Measurements from ENCODE around the gene TXNIP.
A peak's percentile ranks its signal among the peaks of the same experiment; 100 is the strongest.

The TXNIP gene

DNA sequence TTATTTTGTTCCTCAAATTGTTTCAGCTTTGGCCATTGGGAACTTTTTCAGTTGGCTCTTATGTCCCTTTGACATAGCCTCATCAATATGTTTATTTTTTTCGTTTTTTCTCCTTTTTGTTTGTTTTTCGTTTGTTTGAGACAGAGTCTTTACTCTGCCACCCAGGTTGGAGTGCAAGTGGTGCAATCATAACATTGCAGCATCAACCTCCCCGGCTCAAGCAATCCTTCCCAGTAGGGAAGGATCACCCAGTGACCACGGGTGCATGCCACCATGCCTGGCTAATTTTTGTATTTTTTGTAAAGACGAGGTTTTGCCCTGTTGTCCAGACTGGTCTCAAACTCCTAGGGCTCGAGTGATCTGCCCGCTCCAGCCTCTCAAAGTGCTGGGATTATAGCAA is 23.8 kb downstream of the TXNIP start:
- no peak for DNase-seq (ENCODE audit: extremely low read depth, low read depth)
- no peak overlapping the region for H3K4me3 ChIP-seq (replicated peaks; ENCODE audit: low read depth, low read length)
- TF ChIP-seq, protein P1, sequence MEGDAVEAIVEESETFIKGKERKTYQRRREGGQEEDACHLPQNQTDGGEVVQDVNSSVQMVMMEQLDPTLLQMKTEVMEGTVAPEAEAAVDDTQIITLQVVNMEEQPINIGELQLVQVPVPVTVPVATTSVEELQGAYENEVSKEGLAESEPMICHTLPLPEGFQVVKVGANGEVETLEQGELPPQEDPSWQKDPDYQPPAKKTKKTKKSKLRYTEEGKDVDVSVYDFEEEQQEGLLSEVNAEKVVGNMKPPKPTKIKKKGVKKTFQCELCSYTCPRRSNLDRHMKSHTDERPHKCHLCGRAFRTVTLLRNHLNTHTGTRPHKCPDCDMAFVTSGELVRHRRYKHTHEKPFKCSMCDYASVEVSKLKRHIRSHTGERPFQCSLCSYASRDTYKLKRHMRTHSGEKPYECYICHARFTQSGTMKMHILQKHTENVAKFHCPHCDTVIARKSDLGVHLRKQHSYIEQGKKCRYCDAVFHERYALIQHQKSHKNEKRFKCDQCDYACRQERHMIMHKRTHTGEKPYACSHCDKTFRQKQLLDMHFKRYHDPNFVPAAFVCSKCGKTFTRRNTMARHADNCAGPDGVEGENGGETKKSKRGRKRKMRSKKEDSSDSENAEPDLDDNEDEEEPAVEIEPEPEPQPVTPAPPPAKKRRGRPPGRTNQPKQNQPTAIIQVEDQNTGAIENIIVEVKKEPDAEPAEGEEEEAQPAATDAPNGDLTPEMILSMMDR (IDR thresholded peaks at IDR 0.05; ENCODE audit: low read depth, low read length, missing control alignments), result no peak

DNA sequence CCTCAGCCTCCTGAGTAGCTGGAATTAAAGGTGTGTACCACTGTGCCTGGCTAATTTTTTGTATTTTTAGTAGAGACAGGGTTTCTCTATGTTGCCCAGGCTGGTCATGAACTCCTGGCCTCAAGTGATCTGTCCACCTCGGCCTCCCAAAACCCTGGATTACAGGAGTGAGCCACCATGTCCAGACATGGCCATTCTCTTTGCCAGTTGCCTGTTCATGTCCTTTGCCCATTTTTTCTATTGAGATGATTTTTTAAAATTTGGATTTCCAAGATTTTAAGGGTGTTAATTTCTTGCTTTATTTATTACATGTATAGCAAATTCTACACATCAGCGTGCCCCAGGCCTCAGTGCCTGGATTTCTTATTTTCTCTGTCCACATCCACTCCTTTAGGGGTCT is 29.1 kb downstream of the TXNIP start:
- TF ChIP-seq, protein P1 (IDR thresholded peaks at IDR 0.05; ENCODE audit: low read depth, low read length, missing control alignments), result no peak
- no peak overlapping the region for H3K4me3 ChIP-seq (replicated peaks; ENCODE audit: low read depth, low read length)
- no peak for DNase-seq (ENCODE audit: extremely low read depth, low read depth)

DNA sequence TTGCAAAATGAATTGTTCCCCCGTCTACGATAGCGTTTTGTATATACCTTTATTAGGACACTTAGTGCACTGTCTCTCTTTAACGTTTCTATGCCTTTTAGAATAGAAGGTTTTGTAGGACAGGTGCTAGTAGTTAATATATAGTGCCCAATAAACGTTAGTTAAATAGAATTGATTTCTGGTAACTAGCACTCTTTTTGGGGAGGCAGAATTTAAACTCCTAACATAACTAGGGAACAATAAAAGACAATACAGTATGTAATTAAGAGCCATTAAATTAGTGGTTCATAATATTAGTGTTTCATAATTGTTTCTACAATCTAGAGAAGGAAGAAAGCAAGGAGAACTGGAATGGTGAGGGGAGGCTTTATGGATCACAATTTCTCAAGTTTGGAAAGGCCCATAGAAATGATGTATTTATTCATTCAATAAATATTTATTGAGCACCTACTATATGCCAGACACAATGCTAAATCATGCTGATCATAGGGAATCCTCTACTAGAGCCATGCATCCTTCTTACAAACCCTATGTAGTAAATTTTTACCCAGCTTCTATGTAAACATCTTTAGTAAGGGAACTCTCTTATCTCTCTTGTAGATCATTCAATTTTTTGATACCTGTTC is 31.1 kb downstream of the TXNIP start:
- TF ChIP-seq, protein P1 (IDR thresholded peaks at IDR 0.05; ENCODE audit: low read depth, low read length, missing control alignments), result no peak
- DNase-seq (ENCODE audit: extremely low read depth, low read depth), result no peak

DNA sequence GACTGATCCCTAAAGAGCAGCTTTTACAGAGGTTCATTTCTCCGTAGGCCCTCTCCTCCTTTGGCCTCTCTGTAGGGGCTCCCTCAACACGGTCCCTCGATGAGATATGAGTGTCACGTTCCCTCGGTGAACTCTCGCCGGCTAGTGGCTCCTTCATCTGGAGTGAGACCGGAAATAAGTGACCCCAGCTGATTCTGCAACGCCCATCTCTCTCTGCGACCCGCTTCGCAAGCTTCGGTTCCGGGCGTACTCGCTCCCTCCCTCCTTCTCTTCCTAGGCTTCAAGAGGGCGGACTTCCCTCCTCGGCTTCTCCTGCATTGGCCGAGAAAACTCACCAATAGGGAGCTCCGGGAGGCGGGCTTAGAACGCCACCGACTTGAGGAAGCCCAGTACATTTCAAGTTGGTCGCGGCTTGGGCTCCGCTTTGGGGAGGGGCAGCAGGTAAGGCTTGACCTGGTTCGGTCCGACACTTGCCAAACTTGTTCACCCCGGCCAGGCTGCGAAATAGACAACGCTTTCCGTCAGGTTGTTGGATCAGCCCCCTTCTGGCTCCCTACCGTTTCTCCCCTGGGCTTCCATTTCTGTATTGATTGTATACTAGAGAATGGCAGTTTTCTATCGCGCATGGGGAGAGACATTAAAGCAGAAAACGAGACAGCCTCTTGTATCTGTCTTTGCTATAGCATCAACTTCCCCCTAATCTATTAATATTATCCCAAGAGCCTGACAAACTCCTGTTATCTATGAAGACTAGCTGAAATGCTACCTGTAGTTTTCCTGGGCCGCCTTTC is 31.9 kb downstream of the TXNIP start, which contains the start of the genes ANKRD34A and POLR3GL:
Gene ANKRD34A, minus strand, starts transcription at position 248 of the 791 bp plus-strand sequence. CDS start 2,816 bp downstream, outside the sequence.
Gene POLR3GL, plus strand, starts transcription at position 363 of the 791 bp plus-strand sequence. CDS start 10,176 bp downstream, outside the sequence.
- TF ChIP-seq, protein P1 (IDR thresholded peaks at IDR 0.05; ENCODE audit: low read depth, low read length, missing control alignments), result no peak
- H3K4me3 ChIP-seq (replicated peaks; ENCODE audit: low read depth, low read length), result peak within 1 kb of the TSS; percentile 80
- peak; percentile 80 for DNase-seq (ENCODE audit: extremely low read depth, low read depth)

More for the DNA sequence above, 31.1 kb downstream of the TXNIP start:
- H3K4me3 ChIP-seq (replicated peaks; ENCODE audit: low read depth, low read length), result peak overlapping the region; percentile 80

DNA sequence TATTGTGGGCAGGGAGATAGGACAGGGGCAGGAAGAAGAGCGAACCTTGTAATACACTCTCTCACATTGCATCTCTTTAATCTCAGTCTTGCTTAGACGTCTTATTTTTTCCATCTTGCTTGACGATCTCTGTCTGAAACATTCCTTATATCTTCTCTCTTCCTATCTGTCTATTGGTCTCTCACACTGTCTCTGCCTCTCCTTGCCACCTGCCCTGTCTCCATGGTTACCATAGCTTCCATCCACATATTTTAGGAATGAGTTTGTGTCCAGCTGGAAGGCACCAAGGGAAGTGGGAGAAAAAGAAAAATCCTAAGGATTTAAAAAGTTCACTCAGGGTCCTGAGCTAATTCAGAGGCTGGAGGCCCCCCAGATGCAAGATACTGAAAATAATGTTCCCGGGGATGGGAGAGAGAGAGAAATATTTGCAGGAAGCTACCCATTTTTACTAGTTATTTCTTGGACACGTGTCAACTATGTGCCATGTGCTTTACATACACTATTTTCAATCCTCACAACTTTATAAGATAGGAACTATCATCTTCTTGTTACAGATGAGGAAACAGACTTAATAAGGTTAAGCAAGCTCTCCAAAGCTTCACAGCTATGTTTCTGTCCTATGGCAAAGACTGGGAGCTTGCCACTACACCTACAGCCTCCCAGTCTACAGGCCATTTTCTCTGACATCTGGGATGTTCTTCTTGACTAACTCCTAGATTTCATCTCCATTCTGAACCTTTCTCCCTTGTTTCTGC is 32.9 kb downstream of the TXNIP start:
- peak overlapping the region; percentile 80 for H3K4me3 ChIP-seq (replicated peaks; ENCODE audit: low read depth, low read length)
- DNase-seq (ENCODE audit: extremely low read depth, low read depth), result no peak
- TF ChIP-seq, protein P1 (IDR thresholded peaks at IDR 0.05; ENCODE audit: low read depth, low read length, missing control alignments), result no peak

All from HFF-Myc (cell line).